Measurements from ENCODE around the gene INTS15. TPM values are rescaled to one million over a fixed set of nuclear protein-coding genes. Genes with fewer than 3 reads are reported as not detected.

The INTS15 gene
- total RNA-seq, 4 donors from 2014 or later, result 34.0 to 95.7 (median 53.0) TPM

- Histone ChIP-seq H3K9me3 (no peaks in the 10 kb centered on the region), H3K36me3 (no peaks in the 10 kb centered on the region), H3K4me3 (no peak within 1 kb of the TSS), H3K27ac (no peak within 1 kb of the TSS), H3K27me3 (no peaks in the 10 kb centered on the region), H3K4me1 (no peaks in the 10 kb centered on the region)
- no peak for DNase-seq
- TF ChIP-seq POLR2A (IDR thresholded peaks at IDR 0.05) (no peak), CTCF (IDR thresholded peaks at IDR 0.05) (no peak)
These were observed 38.8 kb upstream of the INTS15 start, which contains the start of gene GRID2IP for GRCh38 chr7:6551016-6551511. Gene GRID2IP (minus strand): TSS chr7:6551461. CDS start chr7:6551436, 25 bp downstream.

- no peaks in the 10 kb centered on the region for H3K9me3 ChIP-seq
- no peaks in the 10 kb centered on the region for H3K36me3 ChIP-seq
- H3K4me1 ChIP-seq, result no peaks in the 10 kb centered on the region
- no peak for DNase-seq
- H3K27ac ChIP-seq, result no peak overlapping the region
- no peak overlapping the region for H3K4me3 ChIP-seq
- TF ChIP-seq CTCF (IDR thresholded peaks at IDR 0.05) (no peak), POLR2A (IDR thresholded peaks at IDR 0.05) (no peak)
- no peaks in the 10 kb centered on the region for H3K27me3 ChIP-seq
These were observed 36.3 kb upstream of the INTS15 start for GRCh38 chr7:6553448-6554044.

GRCh38 chr7:6554848-6555247, 35.0 kb upstream of the INTS15 start:
- no peaks in the 10 kb centered on the region for H3K9me3 ChIP-seq
- H3K27me3 ChIP-seq, result no peaks in the 10 kb centered on the region
- DNase-seq, result no peak
- no peaks in the 10 kb centered on the region for H3K4me1 ChIP-seq
- no peak overlapping the region for H3K27ac ChIP-seq
- no peaks in the 10 kb centered on the region for H3K36me3 ChIP-seq
- H3K4me3 ChIP-seq, result no peak overlapping the region
- TF ChIP-seq POLR2A (IDR thresholded peaks at IDR 0.05) (no peak), CTCF (IDR thresholded peaks at IDR 0.05) (no peak)

- Histone ChIP-seq H3K27ac (no peak overlapping the region), H3K36me3 (no peaks in the 10 kb centered on the region), H3K4me3 (no peak overlapping the region), H3K4me1 (no peaks in the 10 kb centered on the region), H3K9me3 (no peaks in the 10 kb centered on the region), H3K27me3 (no peaks in the 10 kb centered on the region)
- TF ChIP-seq POLR2A (IDR thresholded peaks at IDR 0.05) (no peak), CTCF (IDR thresholded peaks at IDR 0.05) (peak in 2 of 6 experiments; percentile 29 to 32)
- peak in 1 of 3 donors; percentile 51 for DNase-seq
These were observed 33.6 kb upstream of the INTS15 start for GRCh38 chr7:6556196-6556595.

GRCh38 chr7:6558837-6559236, 31.0 kb upstream of the INTS15 start:
- no peaks in the 10 kb centered on the region for H3K36me3 ChIP-seq
- H3K27ac ChIP-seq, result no peak overlapping the region
- peak in 2 of 3 donors; percentile 25 to 49 for DNase-seq
- no peak overlapping the region for H3K4me3 ChIP-seq
- no peaks in the 10 kb centered on the region for H3K9me3 ChIP-seq
- TF ChIP-seq POLR2A (IDR thresholded peaks at IDR 0.05) (no peak), CTCF (IDR thresholded peaks at IDR 0.05) (peak in 4 of 6 experiments; percentile 12 to 38 (median 26))
- no peaks in the 10 kb centered on the region for H3K4me1 ChIP-seq
- H3K27me3 ChIP-seq, result no peaks in the 10 kb centered on the region
